ENCODE measurements around the gene NCAM1.

NCAM1 gene

GRCh38 chr11:113240389-113240788 is 279.2 kb downstream of the NCAM1 start:
- ChIA-PET POLR2A (interaction anchor here (0.8 kb wide), 1 partner anchor 32 kb away, joined by 3 read pairs; no protein-coding TSS in a partner anchor), CTCF (no interaction called here)
- TF ChIP-seq FOXM1 (IDR thresholded peaks at IDR 0.05; ENCODE audit: borderline replicate concordance) (no peak), BHLHE40 (IDR thresholded peaks at IDR 0.05; ENCODE audit: borderline replicate concordance) (no peak), SP1 (IDR thresholded peaks at IDR 0.05) (no peak), HDGF (IDR thresholded peaks at IDR 0.05; ENCODE audit: borderline replicate concordance) (no peak), FOXA1 (IDR thresholded peaks at IDR 0.05) (no peak), NFRKB (IDR thresholded peaks at IDR 0.05) (no peak), ARNT (IDR thresholded peaks at IDR 0.05) (no peak), TARDBP (IDR thresholded peaks at IDR 0.05) (no peak), FOXK2 (IDR thresholded peaks at IDR 0.05) (no peak)
- TF ChIP-seq, protein P1, sequence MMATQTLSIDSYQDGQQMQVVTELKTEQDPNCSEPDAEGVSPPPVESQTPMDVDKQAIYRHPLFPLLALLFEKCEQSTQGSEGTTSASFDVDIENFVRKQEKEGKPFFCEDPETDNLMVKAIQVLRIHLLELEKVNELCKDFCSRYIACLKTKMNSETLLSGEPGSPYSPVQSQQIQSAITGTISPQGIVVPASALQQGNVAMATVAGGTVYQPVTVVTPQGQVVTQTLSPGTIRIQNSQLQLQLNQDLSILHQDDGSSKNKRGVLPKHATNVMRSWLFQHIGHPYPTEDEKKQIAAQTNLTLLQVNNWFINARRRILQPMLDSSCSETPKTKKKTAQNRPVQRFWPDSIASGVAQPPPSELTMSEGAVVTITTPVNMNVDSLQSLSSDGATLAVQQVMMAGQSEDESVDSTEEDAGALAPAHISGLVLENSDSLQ (IDR thresholded peaks at IDR 0.05) = no peak
- no peak for DNase-seq (ENCODE audit: extremely low spot score)

GRCh38 chr11:113240790-113241635 is 279.8 kb downstream of the NCAM1 start:
- no peak for DNase-seq (ENCODE audit: extremely low spot score)
- CTCF ChIA-PET = no interaction called here
- TF ChIP-seq ARNT (IDR thresholded peaks at IDR 0.05) (no peak), HDGF (IDR thresholded peaks at IDR 0.05; ENCODE audit: borderline replicate concordance) (no peak), SP1 (IDR thresholded peaks at IDR 0.05) (no peak), TARDBP (IDR thresholded peaks at IDR 0.05) (no peak), NFRKB (IDR thresholded peaks at IDR 0.05) (no peak), FOXA1 (IDR thresholded peaks at IDR 0.05) (no peak), L3MBTL2 (conservative IDR thresholded peaks at IDR 0.05) (no peak), FOXM1 (IDR thresholded peaks at IDR 0.05; ENCODE audit: borderline replicate concordance) (no peak), CTBP1 (IDR thresholded peaks at IDR 0.05; ENCODE audit: borderline replicate concordance) (no peak)
- TF ChIP-seq, protein P1 (IDR thresholded peaks at IDR 0.05) = no peak
- POLR2A ChIA-PET = interaction anchor here (0.8 kb wide), 1 partner anchor 31 kb away, joined by 3 read pairs; no protein-coding TSS in a partner anchor

DNA sequence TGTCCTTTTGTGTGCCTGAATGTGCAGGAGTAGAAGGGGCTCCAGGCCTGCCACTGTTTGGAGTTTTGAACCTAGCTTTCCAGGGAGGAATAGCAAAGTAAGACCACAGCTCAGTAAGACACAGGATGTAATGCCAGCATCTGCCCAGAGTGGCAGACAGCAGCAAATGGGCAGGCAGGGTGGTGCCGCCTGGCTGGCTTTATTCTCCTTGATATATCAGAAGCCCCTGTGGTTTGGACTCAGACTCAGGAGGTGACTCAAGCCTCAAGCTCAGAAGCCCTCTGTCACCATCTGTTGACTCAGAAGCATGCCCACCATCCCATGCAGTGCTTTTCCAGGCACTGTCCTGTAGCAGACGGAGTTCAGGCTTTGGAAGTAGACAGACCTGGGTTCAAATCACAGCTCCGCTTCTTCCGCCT is 280.4 kb downstream of the NCAM1 start:
- CTCF ChIA-PET = no interaction called here
- TF ChIP-seq L3MBTL2 (conservative IDR thresholded peaks at IDR 0.05) = no peak
- no peak for TF ChIP-seq HDGF (IDR thresholded peaks at IDR 0.05; ENCODE audit: borderline replicate concordance)
- TF ChIP-seq FOXK2 (IDR thresholded peaks at IDR 0.05) = no peak
- no peak for TF ChIP-seq ARNT (IDR thresholded peaks at IDR 0.05)
- no peak for TF ChIP-seq SP1 (IDR thresholded peaks at IDR 0.05)
- TF ChIP-seq CTBP1 (IDR thresholded peaks at IDR 0.05; ENCODE audit: borderline replicate concordance) = no peak
- TF ChIP-seq FOXA1 (IDR thresholded peaks at IDR 0.05) = no peak
- TF ChIP-seq TARDBP (IDR thresholded peaks at IDR 0.05) = no peak
- TF ChIP-seq BHLHE40 (IDR thresholded peaks at IDR 0.05; ENCODE audit: borderline replicate concordance) = no peak
- TF ChIP-seq ZNF384 (IDR thresholded peaks at IDR 0.05) = no peak
- no peak for TF ChIP-seq LEF1 (IDR thresholded peaks at IDR 0.05; ENCODE audit: borderline replicate concordance)
- no peak for TF ChIP-seq SUZ12 (IDR thresholded peaks at IDR 0.05)
- TF ChIP-seq NFRKB (IDR thresholded peaks at IDR 0.05) = no peak
- TF ChIP-seq, protein P1 (IDR thresholded peaks at IDR 0.05) = no peak
- no peak for TF ChIP-seq ELF4 (IDR thresholded peaks at IDR 0.05)
- TF ChIP-seq FOXM1 (IDR thresholded peaks at IDR 0.05; ENCODE audit: borderline replicate concordance) = no peak
- no peak for DNase-seq (ENCODE audit: extremely low spot score)

DNA sequence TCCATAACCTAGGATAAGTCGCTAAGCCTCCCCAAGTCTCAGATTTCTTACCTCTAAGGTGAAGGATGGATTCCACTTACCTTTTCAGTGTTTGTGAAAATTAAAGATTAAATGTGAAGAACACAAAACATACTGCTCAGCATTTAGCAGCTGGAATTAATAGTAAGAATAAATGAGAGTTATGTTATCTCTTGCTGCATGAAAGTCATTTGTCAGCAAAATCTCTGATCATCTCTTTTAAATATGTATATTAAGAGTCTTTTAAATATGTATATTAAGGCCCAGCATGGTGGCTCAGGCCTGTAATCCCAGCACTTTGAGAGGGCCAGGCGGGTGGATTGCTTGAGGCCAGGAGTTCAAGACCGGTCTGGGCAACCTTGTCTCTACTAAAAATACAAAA is 280.8 kb downstream of the NCAM1 start:
- CTCF ChIA-PET = no interaction called here
- DNase-seq (ENCODE audit: extremely low spot score) = no peak
- TF ChIP-seq NFRKB (IDR thresholded peaks at IDR 0.05) = no peak
- TF ChIP-seq LEF1 (IDR thresholded peaks at IDR 0.05; ENCODE audit: borderline replicate concordance) = no peak
- no peak for TF ChIP-seq FOXK2 (IDR thresholded peaks at IDR 0.05)
- no peak for TF ChIP-seq CTBP1 (IDR thresholded peaks at IDR 0.05; ENCODE audit: borderline replicate concordance)
- no peak for TF ChIP-seq SP1 (IDR thresholded peaks at IDR 0.05)
- TF ChIP-seq SUZ12 (IDR thresholded peaks at IDR 0.05) = no peak
- no peak for TF ChIP-seq ARNT (IDR thresholded peaks at IDR 0.05)
- no peak for TF ChIP-seq L3MBTL2 (conservative IDR thresholded peaks at IDR 0.05)
- TF ChIP-seq FOXA1 (IDR thresholded peaks at IDR 0.05) = no peak
- TF ChIP-seq ELF4 (IDR thresholded peaks at IDR 0.05) = no peak
- no peak for TF ChIP-seq BHLHE40 (IDR thresholded peaks at IDR 0.05; ENCODE audit: borderline replicate concordance)
- TF ChIP-seq, protein P1 (IDR thresholded peaks at IDR 0.05) = no peak
- TF ChIP-seq TARDBP (IDR thresholded peaks at IDR 0.05) = no peak
- no peak for TF ChIP-seq HDGF (IDR thresholded peaks at IDR 0.05; ENCODE audit: borderline replicate concordance)
- TF ChIP-seq FOXM1 (IDR thresholded peaks at IDR 0.05; ENCODE audit: borderline replicate concordance) = no peak
- TF ChIP-seq ZNF384 (IDR thresholded peaks at IDR 0.05) = no peak
- POLR2A ChIA-PET = no interaction called here

More for the DNA sequence above, 280.4 kb downstream of the NCAM1 start:
- POLR2A ChIA-PET = no interaction called here

- no peak for TF ChIP-seq TARDBP (IDR thresholded peaks at IDR 0.05)
- TF ChIP-seq CTBP1 (IDR thresholded peaks at IDR 0.05; ENCODE audit: borderline replicate concordance) = no peak
- TF ChIP-seq, protein P1 (IDR thresholded peaks at IDR 0.05) = no peak
- no peak for TF ChIP-seq HDGF (IDR thresholded peaks at IDR 0.05; ENCODE audit: borderline replicate concordance)
- TF ChIP-seq SP1 (IDR thresholded peaks at IDR 0.05) = no peak
- no peak for DNase-seq (ENCODE audit: extremely low spot score)
- ChIA-PET CTCF (interaction anchor here (0.5 kb wide), 1 partner anchor 59 kb away, joined by 3 read pairs; no protein-coding TSS in a partner anchor), POLR2A (no interaction called here)
Measured at GRCh38 chr11:113242767-113243397, 281.7 kb downstream of the NCAM1 start.
